NCI-H526 treated with DMSO at 0.1 percent for 48 hours (cell line): ENCODE measurements around the gene CETN3.
"Not testable (repeated sequence)": the region's sequence is repeated elsewhere in the genome, so short reads cannot be mapped to it uniquely, and the experiment has no call there.

Experiments
- DNase-seq: peaks from one replicate; lab custom pipeline; 2025; lab: John Stamatoyannopoulos, UW

Gene CETN3

DNA sequence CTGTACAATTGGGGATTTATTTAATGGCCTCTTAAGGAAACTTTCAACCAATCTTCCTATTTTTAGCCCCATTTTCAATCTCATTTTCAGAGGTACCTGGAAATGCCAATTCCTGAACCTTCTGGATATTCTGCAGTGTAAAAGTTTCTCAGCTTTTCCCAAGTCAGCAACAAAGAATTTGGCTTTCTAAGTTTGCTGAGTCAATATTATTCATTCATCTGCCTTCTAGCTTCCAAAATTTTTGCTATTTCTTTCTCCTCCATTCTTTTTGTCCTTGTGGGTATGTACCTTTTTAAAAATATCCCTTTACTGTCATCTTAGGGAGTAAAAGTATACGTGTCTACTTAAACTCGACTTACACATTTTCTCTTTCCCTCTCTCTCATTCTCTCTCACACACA is 25.7 kb downstream of the CETN3 start:
- no peak for DNase-seq

GRCh38 chr5:90381213-90381929 is 28.2 kb downstream of the CETN3 start:
- DNase-seq: no peak

DNA sequence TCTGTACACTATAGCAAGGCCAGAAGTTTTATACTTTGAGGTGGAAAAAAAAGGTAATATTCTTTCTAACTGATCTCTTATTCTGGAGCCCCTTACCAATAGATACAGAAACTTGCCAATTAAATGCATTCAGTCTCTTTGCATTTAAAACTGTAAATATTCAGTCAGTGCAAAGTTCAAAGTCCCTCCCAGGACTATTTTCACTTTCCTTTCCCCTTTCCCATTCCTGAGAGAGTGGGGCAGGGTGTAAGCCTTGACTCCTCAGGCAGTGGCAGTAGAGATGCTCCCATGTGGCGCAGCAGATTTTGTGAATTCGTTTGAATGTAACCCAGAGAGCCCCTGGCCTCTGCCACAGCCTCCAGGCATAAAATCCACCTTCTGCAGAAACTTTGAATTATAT is 29.9 kb downstream of the CETN3 start:
- no peak for DNase-seq

DNA sequence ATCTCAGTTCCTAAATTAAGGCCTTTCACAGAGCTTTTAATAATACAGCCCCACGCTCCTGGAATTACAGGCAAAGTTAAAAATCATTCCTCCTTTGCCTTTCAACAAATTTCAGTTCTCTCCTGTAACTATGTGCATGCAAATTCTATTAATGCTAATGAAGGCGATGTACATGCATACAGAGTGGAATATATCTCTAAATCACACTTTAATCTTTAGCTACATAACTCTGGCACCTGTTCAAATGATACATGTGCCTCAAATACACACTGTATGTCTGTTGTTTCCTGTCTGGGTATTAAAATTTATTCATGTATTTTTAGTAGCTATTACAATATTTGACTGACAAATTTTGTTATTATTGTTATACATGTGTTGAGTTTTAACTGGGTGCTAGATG is 30.8 kb downstream of the CETN3 start:
- peak; percentile 84 for DNase-seq

GRCh38 chr5:90371269-90371668 is 38.3 kb downstream of the CETN3 start:
- DNase-seq: not testable (repeated sequence)

GRCh38 chr5:90368454-90369246 is 40.9 kb downstream of the CETN3 start:
- no peak for DNase-seq

DNA sequence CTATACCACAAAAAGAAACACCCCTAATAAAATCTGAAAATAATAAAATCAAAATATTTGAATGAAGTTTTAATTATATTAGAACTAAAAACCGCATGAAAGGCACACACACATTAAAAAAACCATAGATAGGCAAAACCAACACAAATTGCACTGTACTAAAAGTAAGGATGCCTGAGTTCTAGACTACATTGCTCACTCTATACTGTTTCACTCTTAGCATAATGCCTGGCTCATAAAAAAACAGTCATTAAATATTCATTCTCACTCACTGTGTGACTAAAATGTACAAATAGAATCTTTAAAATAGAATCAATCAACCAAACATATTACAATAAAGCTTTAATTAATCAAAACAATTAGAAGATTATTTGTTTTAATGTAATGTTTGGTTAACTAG is 41.7 kb downstream of the CETN3 start:
- DNase-seq: no peak

DNA sequence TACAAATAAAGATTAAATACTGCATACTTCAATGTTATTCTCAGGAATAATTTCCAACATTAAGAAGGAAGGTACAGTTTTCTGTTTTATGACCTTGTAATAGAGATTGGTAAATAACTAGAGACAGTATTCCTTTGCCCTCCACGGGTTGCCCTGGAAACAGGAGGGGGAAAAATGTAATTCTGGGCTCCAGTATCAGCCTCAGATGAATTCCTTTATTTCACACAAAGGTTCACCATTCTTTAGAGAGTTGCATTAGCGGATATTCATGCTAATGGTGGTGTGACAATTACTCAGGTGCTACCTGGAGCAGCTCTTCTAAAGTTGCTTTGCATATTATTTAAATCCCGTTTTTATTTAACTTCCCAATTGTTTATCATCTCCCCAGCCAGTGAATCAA is 42.6 kb downstream of the CETN3 start:
- no peak for DNase-seq

DNA sequence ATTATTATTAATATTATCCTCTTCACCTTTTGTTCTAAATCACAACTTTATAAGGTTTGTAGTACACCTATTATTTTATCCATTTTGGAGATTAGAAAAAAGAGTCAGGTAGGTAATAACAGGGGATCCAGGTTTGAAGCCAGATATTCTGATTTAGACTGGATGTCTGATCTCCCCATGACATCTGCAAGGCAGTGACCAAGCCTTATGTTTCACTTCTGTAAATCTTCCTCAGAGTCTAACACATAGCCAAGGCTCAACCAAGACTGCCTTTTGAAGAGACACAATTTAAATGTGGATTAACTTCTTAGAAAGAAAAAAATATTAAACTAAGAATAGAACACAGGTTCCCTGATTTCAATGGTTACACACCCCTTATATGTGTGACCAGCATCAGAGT is 44.2 kb downstream of the CETN3 start:
- no peak for DNase-seq

DNA sequence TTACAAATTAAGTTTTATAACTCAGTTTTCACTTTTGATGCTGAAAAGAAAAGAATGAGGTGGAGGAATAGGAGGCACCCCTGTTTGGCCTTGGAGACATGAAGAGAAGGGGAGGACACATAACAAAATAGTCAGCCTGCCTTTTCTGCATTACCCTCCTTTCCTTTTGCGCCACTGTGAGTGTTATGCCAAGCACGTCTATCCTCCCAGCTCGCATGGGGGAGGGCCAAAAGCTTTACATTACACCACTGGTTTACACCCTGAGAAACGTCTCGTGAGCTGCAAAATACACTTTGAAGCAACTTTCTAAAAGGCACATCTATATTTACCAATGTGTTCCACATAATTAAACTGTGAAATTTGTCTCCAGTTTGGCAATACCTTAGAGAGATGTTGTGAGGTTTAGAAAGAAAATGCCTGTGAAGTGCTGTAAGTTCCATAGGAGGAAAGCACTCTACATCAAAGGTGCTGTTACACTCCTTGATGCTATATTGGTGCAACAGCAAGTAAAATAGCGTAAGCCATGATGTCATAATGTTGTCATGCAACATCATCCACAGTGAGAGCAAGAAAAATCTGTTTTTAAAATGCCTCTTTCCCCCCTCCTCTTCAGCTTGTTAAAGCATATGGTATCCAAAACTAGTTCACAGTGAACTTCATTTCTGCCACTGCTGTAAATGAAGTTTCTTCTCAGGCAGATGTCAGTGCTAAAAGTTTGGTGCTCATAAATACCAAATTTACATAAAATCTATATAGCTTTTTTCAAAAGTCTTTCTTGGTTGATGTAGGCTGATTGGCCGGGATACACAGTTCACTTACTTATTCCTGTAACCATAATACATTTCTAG is 50.3 kb downstream of the CETN3 start:
- no peak for DNase-seq

- no peak for DNase-seq
These were observed 52.9 kb downstream of the CETN3 start for GRCh38 chr5:90356622-90357021.

DNA sequence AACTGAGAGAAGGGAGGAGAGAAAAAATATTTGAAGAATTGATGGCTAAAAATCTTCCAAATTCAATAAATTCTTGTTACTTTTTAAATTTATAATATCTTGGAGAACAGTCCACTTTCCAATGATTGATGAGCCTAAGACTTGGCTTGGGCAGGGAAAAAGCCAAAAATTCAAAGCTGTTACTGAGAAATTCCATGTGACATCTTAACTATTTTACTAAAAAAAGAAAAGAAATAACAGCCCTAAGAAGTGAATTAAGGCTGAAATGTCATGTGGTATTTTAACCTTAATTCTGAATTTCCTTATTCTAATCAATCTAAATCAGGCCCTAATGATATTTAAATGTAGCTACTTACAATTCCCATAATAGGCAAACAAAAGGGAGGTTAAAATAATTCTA is 53.4 kb downstream of the CETN3 start:
- DNase-seq: no peak

GRCh38 chr5:90355635-90356034 is 53.9 kb downstream of the CETN3 start:
- DNase-seq: no peak

- no peak for DNase-seq
These were observed 56.3 kb downstream of the CETN3 start for GRCh38 chr5:90353254-90353653.

DNA sequence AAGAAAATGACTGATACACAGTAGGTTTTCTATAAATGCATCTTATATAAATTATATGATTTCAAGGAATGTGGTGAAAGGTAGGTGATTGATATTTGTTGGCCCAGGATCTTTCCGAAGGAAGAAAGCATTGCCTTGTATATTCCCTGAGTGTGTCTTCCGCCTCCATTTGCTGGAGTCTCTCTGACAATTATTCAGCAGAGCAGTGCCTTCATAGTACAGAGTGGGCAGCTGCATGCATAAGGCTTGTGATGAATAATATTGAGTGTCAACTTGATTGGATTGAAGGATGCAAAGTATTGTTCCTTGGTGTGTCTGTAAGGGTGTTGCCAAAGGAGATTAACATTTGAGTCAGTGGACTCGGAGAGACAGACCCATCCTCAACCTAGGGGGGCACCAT is 58.5 kb downstream of the CETN3 start:
- no peak for DNase-seq

DNA sequence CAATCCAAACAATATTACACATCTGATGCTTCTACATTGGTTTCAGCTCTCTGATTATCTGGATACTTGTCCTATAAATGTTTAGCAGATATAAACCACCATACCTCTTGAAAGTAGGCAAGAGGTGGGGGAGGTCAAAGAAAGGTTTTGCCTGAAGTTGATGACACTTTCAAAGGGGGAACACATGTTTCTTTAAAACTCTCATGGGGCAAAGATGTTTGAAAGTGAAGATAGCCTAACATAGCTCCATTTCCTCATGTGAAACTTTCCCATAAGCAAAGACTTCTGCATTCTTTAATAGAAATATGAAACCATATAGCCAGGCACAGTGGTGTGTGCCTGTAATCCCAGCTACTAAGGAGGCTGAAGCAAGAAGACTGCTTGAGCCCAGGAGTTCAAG is 62.1 kb downstream of the CETN3 start:
- no peak for DNase-seq

GRCh38 chr5:90345684-90346083 is 63.9 kb downstream of the CETN3 start:
- no peak for DNase-seq

- no peak for DNase-seq
These were observed 64.9 kb downstream of the CETN3 start for GRCh38 chr5:90344689-90345088.

DNA sequence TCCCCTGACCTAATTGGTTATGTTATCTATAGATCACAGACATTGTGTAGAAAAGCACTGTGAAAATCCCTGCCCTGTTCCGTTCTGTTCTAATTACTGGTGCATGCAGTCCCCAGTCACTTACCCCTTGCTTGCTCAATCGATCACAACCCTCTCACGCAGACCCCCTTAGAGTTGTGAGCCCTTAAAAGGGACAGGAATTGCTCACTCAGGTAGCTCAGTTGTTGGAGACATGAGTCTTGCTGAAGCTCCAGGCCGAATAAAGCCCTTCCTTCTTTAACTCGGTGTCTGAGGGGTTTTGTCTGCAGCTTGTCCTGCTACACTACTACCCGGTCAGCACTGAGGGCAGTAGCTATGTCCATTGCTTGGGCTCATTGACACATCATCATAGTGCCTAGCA is 65.8 kb downstream of the CETN3 start:
- not testable (repeated sequence) for DNase-seq

GRCh38 chr5:90342576-90342975 is 67.0 kb downstream of the CETN3 start:
- DNase-seq: no peak
